ENCODE results near the gene PXDC1.

The PXDC1 gene

DNA sequence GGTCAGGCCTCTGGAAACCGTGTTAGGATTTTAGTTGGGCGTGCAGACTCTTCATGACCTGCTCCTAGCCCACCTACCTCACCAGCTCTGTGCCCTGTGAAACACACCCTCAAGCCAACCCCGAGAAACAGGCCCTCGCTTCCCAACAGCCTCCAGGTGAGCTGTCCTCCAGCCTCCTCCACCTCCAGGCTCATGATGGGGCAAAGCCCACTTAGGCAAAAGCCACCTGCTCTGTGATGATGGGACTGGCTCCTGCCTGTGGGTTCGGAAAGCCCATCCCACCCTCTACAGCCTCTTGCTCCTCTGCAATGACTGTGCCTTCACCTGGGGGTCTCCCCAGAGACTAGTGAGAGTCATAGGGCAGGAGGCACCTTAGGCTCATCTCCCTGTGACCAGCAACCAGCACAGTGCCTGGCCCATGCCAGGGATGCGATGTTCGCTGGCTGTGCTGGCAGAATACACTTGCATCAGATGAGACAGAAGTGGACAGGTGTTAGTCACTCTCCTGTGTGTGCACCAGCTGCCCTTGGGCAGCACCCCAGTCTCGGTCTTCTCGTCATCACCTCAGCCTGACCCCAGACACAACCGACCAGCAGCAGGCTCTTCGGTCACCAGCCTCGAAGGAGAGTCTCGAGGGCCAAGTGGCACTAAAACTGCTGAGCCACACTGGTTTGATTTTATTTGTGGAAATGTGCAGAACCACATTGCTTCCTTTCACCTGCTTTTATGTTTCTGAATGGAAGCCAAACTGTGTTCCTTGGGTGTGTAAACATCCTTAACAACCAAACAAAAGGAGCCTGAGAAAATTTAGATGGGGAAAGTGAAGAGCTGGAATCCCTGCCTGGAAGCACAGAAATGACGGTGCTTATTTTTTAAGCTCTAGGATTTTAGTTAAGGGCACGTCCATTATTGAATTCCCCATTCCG is 10.7 kb downstream of the PXDC1 start:
- no peaks in the 10 kb centered on the region for H3K9me3 Mint-ChIP-seq
- H3K4me3 Mint-ChIP-seq: no peak overlapping the region
- H3K27ac Mint-ChIP-seq: no peak overlapping the region
- peaks cover 11% of the 10 kb centered on the region for H3K4me1 Mint-ChIP-seq (ENCODE audit: low read depth)
- H3K36me3 Mint-ChIP-seq (ENCODE audit: low read depth): no peaks in the 10 kb centered on the region
- H3K27me3 Mint-ChIP-seq (ENCODE audit: low read depth): peaks cover 20% of the 10 kb centered on the region

DNA sequence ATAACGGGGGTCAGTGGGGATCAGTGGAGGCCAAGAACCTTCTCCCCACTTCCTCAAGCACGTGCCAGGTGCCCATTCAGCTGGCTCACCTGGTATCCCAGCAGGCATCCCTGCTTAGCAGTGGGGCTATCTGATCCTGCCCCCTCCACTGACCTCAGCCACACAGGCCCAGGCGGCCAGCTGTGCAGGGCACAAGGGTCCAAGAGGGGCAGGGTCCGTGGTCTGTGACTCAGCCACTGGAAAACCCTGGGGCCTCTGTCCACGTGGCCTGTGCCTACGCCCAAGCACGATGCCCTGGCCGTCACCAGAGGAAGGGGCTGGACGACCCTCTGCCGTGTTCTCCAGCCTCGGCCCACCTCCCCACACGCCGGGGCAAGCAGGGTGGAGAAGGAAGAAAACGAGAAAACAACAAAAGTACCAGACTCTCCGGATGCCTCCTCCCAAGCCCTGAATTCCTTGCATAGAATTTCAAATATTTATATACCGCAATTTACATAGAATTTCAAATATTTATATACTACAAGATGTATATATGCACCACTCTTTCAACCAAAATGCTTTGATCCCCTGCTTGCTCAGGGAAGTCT is 12.1 kb downstream of the PXDC1 start:
- H3K27ac Mint-ChIP-seq: no peak overlapping the region

DNA sequence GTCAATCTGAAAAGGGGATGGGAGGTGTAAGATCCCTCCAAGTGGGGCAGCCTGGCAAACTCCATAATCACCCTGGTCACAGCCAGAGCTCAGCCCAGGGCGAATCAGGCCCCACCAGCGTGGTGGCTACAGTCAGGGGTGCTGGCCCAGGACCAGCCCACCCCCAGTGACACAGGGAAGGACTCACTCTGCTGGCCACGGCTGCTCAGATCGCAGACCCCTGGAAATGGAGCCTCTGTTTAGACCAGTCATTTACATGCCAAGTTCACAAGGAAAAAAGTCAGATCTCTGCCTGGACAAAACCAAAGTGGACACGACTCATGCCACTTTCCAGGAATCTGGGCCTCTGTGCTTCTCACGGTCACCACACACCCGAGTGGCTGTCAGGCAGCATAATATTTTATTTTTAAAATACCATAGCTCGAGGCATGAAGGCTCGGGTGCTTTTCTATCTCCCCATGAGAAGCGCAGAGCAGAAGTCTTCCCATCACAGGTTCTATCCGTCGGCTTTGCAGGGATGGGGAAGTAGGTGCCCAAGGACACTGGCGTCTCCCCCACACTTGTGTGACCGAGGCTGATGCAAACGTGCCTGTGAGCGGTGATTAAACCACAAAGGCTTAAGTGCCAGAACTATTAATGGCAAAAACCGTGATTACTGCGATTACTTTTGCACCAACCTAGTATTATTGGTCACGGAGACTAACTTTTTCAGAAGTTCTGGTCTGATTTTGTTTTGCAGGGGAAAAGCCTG is 13.0 kb downstream of the PXDC1 start:
- Mint-ChIP-seq H3K9me3 (no peaks in the 10 kb centered on the region), H3K36me3 (ENCODE audit: low read depth) (no peaks in the 10 kb centered on the region), H3K4me1 (ENCODE audit: low read depth) (peaks cover 11% of the 10 kb centered on the region), H3K4me3 (no peak overlapping the region), H3K27me3 (ENCODE audit: low read depth) (peaks cover 24% of the 10 kb centered on the region), H3K27ac (no peak overlapping the region)

More for the DNA sequence above, 12.1 kb downstream of the PXDC1 start:
- H3K4me1 Mint-ChIP-seq (ENCODE audit: low read depth): peaks cover 11% of the 10 kb centered on the region
- H3K4me3 Mint-ChIP-seq: no peak overlapping the region
- peaks cover 20% of the 10 kb centered on the region for H3K27me3 Mint-ChIP-seq (ENCODE audit: low read depth)
- no peaks in the 10 kb centered on the region for H3K9me3 Mint-ChIP-seq
- no peaks in the 10 kb centered on the region for H3K36me3 Mint-ChIP-seq (ENCODE audit: low read depth)

DNA sequence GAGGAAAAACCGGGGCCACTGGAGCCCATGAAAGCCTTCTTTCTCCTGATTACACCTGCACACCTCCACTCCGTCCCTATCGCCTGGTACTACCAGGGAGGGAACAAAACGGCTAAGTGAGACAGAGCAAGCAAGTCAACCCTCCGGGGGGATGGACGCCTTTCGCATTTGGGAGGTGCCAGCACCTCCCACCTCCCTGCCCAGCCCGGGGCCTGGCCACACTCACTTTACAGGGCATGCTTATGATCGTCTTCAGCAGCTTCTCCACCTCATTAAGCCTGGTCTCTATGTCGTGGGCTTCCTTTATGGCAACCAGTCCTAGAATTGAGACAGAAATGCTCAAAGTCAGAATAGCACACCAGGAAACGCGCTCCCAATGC is 13.7 kb downstream of the PXDC1 start:
- H3K36me3 Mint-ChIP-seq (ENCODE audit: low read depth): no peaks in the 10 kb centered on the region
- no peak overlapping the region for H3K4me3 Mint-ChIP-seq
- H3K27ac Mint-ChIP-seq: no peak overlapping the region
- H3K27me3 Mint-ChIP-seq (ENCODE audit: low read depth): peaks cover 24% of the 10 kb centered on the region
- no peaks in the 10 kb centered on the region for H3K9me3 Mint-ChIP-seq
- peaks cover 7% of the 10 kb centered on the region for H3K4me1 Mint-ChIP-seq (ENCODE audit: low read depth)

DNA sequence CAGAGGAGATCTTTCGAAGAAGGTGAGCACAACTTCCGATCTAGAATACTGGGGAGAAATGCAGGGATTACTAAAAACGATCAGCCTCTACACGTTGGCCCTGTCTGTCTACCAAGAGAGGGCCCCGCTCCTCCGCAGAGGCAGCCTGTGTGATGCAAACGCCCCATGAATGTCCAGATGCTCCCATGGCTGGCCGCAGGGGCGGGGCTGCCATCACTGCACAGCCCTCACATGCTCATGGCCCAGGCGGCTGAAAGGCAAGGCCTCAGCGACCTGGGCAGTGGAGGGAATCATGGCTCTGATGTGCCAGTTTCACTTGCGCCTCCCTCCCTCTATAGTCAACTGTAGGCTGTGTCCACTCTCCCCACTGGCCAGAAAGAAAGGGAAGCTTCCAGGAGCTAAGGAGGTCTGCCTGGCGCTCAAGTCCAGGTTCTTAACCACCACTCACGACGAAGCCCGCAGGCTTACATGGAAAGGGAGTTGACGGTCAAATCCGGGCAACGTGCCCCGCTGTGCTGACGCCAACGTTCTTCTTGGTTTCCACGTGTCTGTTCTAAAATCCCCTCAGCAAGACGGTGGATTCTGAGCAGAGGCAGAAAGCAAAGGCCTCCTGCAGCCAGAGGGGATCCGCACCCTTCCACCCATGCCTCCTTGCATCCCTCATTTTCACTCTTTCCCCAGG is 14.2 kb downstream of the PXDC1 start:
- Mint-ChIP-seq H3K36me3 (ENCODE audit: low read depth) (no peaks in the 10 kb centered on the region), H3K27me3 (ENCODE audit: low read depth) (peaks cover 26% of the 10 kb centered on the region)

DNA sequence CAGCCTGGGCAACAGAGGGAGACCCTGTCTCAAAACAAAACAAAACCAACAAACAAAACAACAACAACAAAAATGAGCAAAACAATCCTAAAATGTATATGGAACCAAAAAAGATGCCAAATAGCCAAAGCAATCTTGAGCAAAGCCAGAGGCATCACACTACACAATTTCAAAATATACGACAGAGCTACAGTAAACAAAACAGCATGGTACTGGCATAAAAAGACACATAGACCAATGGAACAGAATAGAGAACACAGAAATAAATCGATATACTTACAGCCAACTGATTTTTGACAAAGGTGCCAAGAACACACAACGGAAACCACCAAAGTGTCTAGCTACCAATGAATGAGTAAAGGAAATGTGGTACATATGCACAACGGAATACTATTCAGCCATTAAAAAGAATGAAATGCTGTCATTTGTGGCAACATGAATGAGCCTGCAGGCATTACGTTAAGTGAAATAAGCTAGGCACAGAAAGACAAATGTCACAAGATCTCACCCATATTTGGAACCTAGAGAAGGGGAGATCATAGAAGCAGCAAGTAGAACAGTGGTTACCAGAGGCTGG is 16.4 kb downstream of the PXDC1 start:
- H3K4me1 Mint-ChIP-seq (ENCODE audit: low read depth): peaks cover 1% of the 10 kb centered on the region
- no peaks in the 10 kb centered on the region for H3K36me3 Mint-ChIP-seq (ENCODE audit: low read depth)
- H3K27ac Mint-ChIP-seq: no peak overlapping the region
- no peak overlapping the region for H3K4me3 Mint-ChIP-seq
- peaks cover 11% of the 10 kb centered on the region for H3K27me3 Mint-ChIP-seq (ENCODE audit: low read depth)
- H3K9me3 Mint-ChIP-seq: no peaks in the 10 kb centered on the region

More for the DNA sequence above, 14.2 kb downstream of the PXDC1 start:
- H3K4me3 Mint-ChIP-seq: no peak overlapping the region
- peaks cover 4% of the 10 kb centered on the region for H3K4me1 Mint-ChIP-seq (ENCODE audit: low read depth)
- H3K27ac Mint-ChIP-seq: no peak overlapping the region
- H3K9me3 Mint-ChIP-seq: no peaks in the 10 kb centered on the region

DNA sequence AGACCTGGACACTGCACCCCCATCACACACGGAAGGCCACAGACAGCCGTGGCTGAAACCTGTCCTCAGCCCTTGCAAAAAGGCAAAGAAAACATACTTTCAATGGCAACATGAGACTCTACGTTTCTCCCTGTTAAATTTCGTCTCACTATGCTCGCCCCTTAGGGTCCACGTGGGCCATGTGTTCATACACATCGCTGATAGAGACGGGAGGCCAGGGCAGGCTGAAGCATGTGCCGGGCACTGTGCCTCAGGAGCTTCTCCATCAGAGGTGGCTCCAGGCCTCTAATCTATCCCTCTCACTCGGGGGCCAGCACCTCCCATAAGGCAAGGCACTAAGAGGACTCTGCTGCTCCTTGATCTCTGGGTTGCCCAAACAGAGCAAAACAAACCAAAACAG is 17.5 kb downstream of the PXDC1 start:
- Mint-ChIP-seq H3K4me3 (no peak overlapping the region), H3K9me3 (no peaks in the 10 kb centered on the region), H3K27ac (no peak overlapping the region), H3K4me1 (ENCODE audit: low read depth) (peaks cover 1% of the 10 kb centered on the region), H3K36me3 (ENCODE audit: low read depth) (no peaks in the 10 kb centered on the region), H3K27me3 (ENCODE audit: low read depth) (peaks cover 11% of the 10 kb centered on the region)

DNA sequence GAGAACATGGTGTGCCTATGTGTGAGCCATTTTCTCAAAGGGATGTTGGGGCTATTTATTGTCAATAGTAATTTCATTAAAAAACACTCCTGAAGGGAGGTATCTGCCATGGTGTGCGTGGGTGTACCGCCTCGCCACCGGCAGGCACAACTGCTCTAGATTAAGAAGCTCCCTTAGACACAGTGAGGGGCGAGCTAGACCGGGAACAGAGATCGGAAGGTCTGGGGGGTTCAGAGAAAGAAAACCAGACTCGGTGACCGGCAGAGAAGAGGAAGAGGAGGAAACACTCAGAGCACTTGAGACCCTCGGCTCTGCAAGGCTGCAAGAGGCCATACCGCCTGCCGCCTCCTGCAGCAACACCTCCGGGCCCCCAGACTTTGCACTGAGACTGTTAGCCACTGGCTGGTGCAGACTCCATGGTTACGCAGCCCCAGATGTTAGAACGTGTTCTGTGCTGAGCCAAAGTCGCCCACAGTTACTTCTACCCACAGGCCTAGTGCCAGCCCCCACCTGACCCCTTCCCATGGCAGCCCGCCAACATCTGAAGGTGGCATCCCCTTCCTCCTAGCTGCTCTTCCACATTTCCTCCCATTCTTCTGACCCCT is 18.1 kb downstream of the PXDC1 start:
- Mint-ChIP-seq H3K27ac (no peak overlapping the region), H3K4me1 (ENCODE audit: low read depth) (peaks cover 1% of the 10 kb centered on the region), H3K36me3 (ENCODE audit: low read depth) (no peaks in the 10 kb centered on the region), H3K27me3 (ENCODE audit: low read depth) (peaks cover 11% of the 10 kb centered on the region), H3K4me3 (no peak overlapping the region), H3K9me3 (no peaks in the 10 kb centered on the region)

DNA sequence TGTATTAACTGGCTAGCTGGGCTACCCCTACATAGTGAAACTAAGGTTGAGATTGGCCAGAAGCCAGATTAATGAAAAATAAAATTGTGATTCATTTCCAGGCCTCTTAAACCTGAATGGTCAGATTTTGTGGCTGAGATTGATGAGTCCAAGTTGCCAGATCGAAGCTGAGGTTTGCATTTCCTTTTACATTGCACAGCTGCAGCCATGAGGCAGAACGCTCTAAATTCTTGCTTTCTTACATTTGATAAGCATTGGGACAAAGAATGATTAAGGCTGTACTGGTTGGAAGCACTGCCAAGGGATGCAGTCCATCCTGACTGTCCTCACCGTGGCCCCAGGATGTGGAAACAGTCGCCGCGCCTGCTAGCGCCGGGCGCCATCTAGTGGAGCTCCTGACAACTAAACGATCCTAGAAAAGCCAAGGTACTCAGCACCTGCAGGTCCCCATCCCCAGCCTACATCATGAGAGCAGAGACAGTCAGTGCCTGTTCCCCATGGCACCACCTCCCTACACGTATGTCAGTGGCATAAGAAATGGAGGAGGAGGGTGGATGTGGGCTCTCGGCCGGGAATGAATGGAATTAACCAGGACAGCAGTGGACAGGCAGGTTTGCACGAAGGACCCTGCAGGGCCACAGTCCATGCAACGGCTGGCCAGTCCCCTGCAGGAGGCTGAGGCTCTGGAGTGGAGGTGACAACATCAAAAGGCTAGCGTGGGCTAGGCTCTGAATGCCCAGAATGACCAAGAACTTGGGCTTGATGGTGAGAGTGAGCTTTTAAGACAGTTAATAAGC is 19.0 kb downstream of the PXDC1 start:
- Mint-ChIP-seq H3K4me3 (no peak overlapping the region), H3K4me1 (ENCODE audit: low read depth) (peaks cover 1% of the 10 kb centered on the region), H3K9me3 (no peaks in the 10 kb centered on the region), H3K27me3 (ENCODE audit: low read depth) (peaks cover 11% of the 10 kb centered on the region), H3K36me3 (ENCODE audit: low read depth) (no peaks in the 10 kb centered on the region), H3K27ac (no peak overlapping the region)

DNA sequence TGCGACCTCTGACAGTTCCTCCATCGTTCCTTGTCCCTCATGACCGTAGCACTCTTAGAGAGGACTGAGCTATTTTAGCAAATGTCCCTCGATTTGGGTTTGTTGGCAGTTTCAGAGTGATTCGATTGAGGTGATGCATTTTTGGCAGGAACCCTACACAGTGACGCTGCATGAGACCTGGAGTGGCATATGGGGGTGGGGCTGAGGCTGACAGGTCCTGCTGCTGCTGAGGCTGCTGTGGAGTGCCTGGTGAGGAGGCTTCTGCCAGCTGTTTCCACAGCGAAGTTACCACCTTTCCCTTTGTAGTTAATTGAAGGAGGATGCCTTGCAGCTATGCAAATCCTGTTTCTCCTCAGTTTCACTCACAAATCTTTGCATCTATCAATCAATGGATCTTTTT is 19.8 kb downstream of the PXDC1 start:
- Mint-ChIP-seq H3K27ac (no peak overlapping the region), H3K4me1 (ENCODE audit: low read depth) (peaks cover 1% of the 10 kb centered on the region), H3K36me3 (ENCODE audit: low read depth) (no peaks in the 10 kb centered on the region), H3K9me3 (no peaks in the 10 kb centered on the region), H3K4me3 (no peak overlapping the region), H3K27me3 (ENCODE audit: low read depth) (peaks cover 11% of the 10 kb centered on the region)

DNA sequence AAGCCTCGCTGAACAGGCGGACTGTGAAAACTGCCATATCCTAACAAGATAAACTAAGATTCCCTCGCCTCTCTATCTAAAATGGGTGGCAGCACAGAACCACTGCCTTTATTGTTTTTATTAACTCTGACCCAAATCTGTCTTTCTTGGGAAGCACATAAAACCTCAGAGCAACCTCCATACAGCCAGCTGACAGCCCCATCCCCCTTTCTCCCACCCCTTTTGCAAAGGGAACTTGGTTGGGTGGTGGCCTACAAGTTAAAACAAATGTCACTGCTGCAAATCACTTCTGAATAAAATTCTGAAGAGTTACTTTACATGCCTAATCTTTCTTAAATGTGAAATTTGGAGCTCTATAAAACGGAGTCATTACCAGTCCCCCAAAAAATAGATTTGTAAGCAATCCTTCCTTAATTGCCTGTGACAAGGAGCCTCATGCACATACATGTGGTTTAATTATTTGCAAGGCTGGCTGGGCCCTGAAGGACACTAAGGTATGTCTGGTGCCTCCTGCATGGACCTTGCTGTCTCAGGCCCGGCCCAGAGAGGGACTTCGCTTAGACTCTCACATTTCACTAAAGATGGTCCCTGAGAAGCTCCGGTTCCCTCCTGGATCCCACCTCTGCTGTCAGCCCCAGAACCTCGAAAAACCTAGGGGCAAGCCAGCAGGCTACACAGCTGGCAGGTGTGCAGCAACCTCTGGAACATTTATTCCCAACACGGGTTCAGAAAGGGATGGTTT is 21.7 kb downstream of the PXDC1 start:
- peaks cover 11% of the 10 kb centered on the region for H3K27me3 Mint-ChIP-seq (ENCODE audit: low read depth)

DNA sequence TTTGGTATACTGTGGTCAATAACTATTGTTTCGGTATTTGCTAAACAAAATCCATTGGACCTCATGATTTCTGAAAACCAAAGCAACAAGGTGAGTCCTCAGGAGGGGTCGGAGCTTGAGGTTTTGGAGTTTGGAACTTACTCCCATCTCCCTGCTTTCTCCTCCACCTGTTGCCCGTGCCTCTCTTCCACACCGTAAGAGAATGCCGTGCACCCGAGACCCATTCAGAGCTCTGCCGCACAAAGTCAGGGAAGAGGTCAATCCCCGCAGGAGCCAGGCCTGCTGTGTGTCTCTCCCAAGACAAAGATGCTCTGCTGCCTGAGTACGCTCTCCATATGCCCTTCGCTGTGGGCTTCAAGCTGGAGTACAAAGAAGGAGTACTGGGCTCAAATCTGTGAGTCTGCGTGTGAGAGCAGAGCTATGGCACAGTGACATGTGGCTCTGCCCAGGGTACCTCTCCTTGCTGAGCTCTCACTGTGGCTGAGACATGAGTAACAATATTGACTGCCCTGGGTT is 23.9 kb downstream of the PXDC1 start:
- H3K4me1 Mint-ChIP-seq (ENCODE audit: low read depth): peaks cover 1% of the 10 kb centered on the region
- no peaks in the 10 kb centered on the region for H3K36me3 Mint-ChIP-seq (ENCODE audit: low read depth)
- H3K9me3 Mint-ChIP-seq: no peaks in the 10 kb centered on the region
- no peak overlapping the region for H3K4me3 Mint-ChIP-seq
- H3K27ac Mint-ChIP-seq: no peak overlapping the region
- H3K27me3 Mint-ChIP-seq (ENCODE audit: low read depth): peaks cover 5% of the 10 kb centered on the region

More for the DNA sequence above, 21.7 kb downstream of the PXDC1 start:
- peaks cover 1% of the 10 kb centered on the region for H3K4me1 Mint-ChIP-seq (ENCODE audit: low read depth)
- no peak overlapping the region for H3K4me3 Mint-ChIP-seq
- no peaks in the 10 kb centered on the region for H3K36me3 Mint-ChIP-seq (ENCODE audit: low read depth)
- H3K9me3 Mint-ChIP-seq: no peaks in the 10 kb centered on the region
- no peak overlapping the region for H3K27ac Mint-ChIP-seq

All from T-helper 1 cell treated with Interleukin-12 subunit alpha and Interleukin-12 subunit beta and Interleukin-4 antibody, amounts not matched to agents 30 μg/mL and 1 μg/mL, for 36 hours (primary cell).